Uterus (tissue), 2 donors: ENCODE data around the gene AGBL4.

Experiments
- CTCF ChIP-seq, 4 experiments: fragments of 200-600 bp in 2 of 4; fragments of 450-650 bp in 2 of 4; sonication (generic) in 2 of 4; IDR thresholded peaks; one replicate each; pipeline ENCODE4 v1.5.1; 2016 to 2019; ENCODE audit warnings: antibody characterized with exemption in 4 of 4, mild to moderate bottlenecking in 2 of 4, moderate library complexity in 1 of 4
- POLR2A ChIP-seq, 2 donors: fragments of 450-650 bp; IDR thresholded peaks; one replicate each; pipeline ENCODE4 v1.6.1; 2016; ENCODE audit warnings: antibody characterized with exemption in 2 of 2, mild to moderate bottlenecking in 1 of 2, moderate library complexity in 1 of 2

DNA sequence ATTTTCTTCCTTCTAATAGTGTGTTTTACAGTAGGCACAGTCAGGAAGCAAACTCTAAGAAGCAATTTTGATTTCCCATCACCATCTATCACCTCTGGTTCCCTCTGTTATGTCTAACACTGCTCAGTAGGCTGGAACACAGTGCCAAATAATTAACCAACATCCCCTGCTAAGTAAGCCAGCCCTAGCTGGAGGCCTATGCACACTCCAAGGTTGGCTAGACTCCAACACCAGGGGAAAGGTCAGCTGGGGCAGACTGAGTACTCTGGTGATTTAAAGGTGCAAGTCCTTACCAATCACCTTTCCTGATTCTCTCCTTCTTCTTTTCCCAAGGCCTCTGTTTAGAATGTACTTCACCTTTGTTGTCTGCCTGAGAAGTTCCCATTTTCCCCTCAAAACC is 1200.6 kb downstream of the AGBL4 start:
- TF ChIP-seq CTCF (IDR thresholded peaks at IDR 0.05) (no peak), POLR2A (IDR thresholded peaks at IDR 0.05) (no peak)
